ENCODE data around the gene ARHGAP21. TPM values are rescaled to one million over a fixed set of nuclear protein-coding genes. Genes with fewer than 3 reads are reported as not detected.

ARHGAP21 gene
- total and polyA plus RNA-seq, 9 of the 15 experiments (the other 6 are each of a cell fraction or from before 2014, with no cell fraction given) = 13.6 to 145 (median 60.8) TPM

DNA sequence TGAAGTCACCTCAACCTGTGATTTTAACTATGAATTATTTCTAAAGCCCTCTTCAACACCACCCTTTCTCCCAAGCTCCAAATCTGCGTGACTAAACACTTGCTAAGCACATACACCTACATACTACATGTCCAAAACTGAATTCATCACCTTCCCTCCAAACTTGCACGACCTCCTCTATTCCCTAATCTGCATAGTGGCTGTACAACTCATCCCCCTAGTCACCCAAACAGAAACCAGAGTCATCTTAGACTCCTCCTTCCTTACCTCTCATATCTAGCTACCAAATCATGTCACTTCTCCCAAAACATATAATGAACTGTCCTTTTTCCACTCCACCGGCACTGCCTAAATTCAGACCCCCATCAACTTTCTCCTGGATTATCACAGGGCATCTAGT is 16.2 kb downstream of the ARHGAP21 start (continued):
- TF ChIP-seq HMBOX1 (IDR thresholded peaks at IDR 0.05) = peak; percentile 61

- H3K4me2 ChIP-seq (ENCODE audit: insufficient read depth, low read length) = no peak overlapping the region
- ATAC-seq = peak; percentile 76
- WGBS (ENCODE audit: insufficient coverage, low coverage, missing lambda C conversion rate) = 66% methylated on average over 7 of the region's 7 CpGs
- in situ Hi-C loops (cut with MboI) (no loop called here), intact Hi-C loops (cut with micrococcal nuclease) (no loop called here)
- no peaks in the 10 kb centered on the region for H3K9me1 ChIP-seq (ENCODE audit: control insufficient read depth, insufficient read depth, low read length)
- peak; percentile 43 for TF ChIP-seq NFE2 (IDR thresholded peaks at IDR 0.05; ENCODE audit: low read depth)
- 0 out of 2 replicates have a peak, but pooled peaks have one; percentile 38 for TF ChIP-seq BACH1 (tag; IDR thresholded peaks at IDR 0.05)
- TF ChIP-seq CEBPG (CRISPR knock-in tag; IDR thresholded peaks at IDR 0.05) = 0 out of 2 replicates have a peak, but pooled peaks have one; percentile 28
- peak; percentile 78 for TF ChIP-seq CEBPG (tag; conservative IDR thresholded peaks at IDR 0.05 in 1 of 2, IDR thresholded peaks at IDR 0.05 in 1 of 2)
- 0 out of 2 replicates have a peak, but pooled peaks have one; percentile 41 for TF ChIP-seq FOSL1 (tag; conservative IDR thresholded peaks at IDR 0.05)
- peak; percentile 85 for TF ChIP-seq CEBPB (tag; IDR thresholded peaks at IDR 0.05)
- no peak for TF ChIP-seq KAT7 (CRISPR knock-in tag; IDR thresholded peaks at IDR 0.05; ENCODE audit: borderline replicate concordance)
- TF ChIP-seq ATF3 (IDR thresholded peaks at IDR 0.05) = peak; percentile 21; the same call in 1 of the 2 replicates
- TF ChIP-seq ATF3 (CRISPR knock-in tag; conservative IDR thresholded peaks at IDR 0.05) = no peak
- TF ChIP-seq GABPA (tag; conservative IDR thresholded peaks at IDR 0.05; ENCODE audit: low read depth) = peak; percentile 30; the same call in 1 of the 2 replicates
- peak; percentile 31; the same call in 1 of the 2 replicates for TF ChIP-seq CTBP1 (IDR thresholded peaks at IDR 0.05; ENCODE audit: borderline replicate concordance)
- TF ChIP-seq U2AF2 (optimal IDR thresholded peaks at IDR 0.05; ENCODE audit: low read depth, low read length) = no peak
- no peak overlapping the region for H2AFZ ChIP-seq (ENCODE audit: low read depth, low read length)
- POLR2A ChIA-PET = interaction anchor here (0.7 to 1.9 kb wide), 8 partner anchors 11 to 196 kb away, joined by 3 to 11 read pairs (median 3); no protein-coding TSS in a partner anchor
- H3K27ac ChIP-seq (ENCODE audit: extremely low read depth, low read depth, low read length) = no peak overlapping the region
- H3K79me2 ChIP-seq (ENCODE audit: control insufficient read depth, insufficient read depth, low read length) = peaks cover 96% of the 10 kb centered on the region
- H4K20me1 ChIP-seq (replicated peaks; ENCODE audit: control insufficient read depth, insufficient read depth, low read length) = peaks cover 23% of the 10 kb centered on the region; the same call in 1 of the 2 replicates
- H3K4me1 ChIP-seq (replicated peaks in 1 of 2; ENCODE audit: control insufficient read depth in 2 of 2, insufficient read depth in 2 of 2, low read length in 2 of 2) = peaks cover 0 to 33% of the 10 kb centered on the region in 2 experiments; a peak in 4 of 5 replicates
- CTCF ChIA-PET (ENCODE audit: low intra/inter-chr PET ratio) = interaction anchor here (0.5 kb wide), 1 partner anchor 1354 kb away, joined by 3 read pairs; no protein-coding TSS in a partner anchor
- DNase-seq (ENCODE audit: extremely low read depth in 1 of 4, low spot score in 3 of 4) = peak in 2 of 4 experiments; percentile 46 to 58
- no peak overlapping the region for H3K9ac ChIP-seq (ENCODE audit: insufficient read depth in 1 of 2, low read depth in 2 of 2, low read length in 2 of 2)
- H3K36me3 ChIP-seq (ENCODE audit: control insufficient read depth, insufficient read depth, low read length) = peaks cover 6% of the 10 kb centered on the region; the same call in 2 of the 3 replicates
- no peaks in the 10 kb centered on the region for H3K9me3 ChIP-seq (replicated peaks; ENCODE audit: control insufficient read depth, insufficient read depth, low read depth, low read length)
- FAIRE-seq = peak; percentile 65
- H3K27me3 ChIP-seq (ENCODE audit: control insufficient read depth in 2 of 2, insufficient read depth in 2 of 2, low read length in 2 of 2) = no peaks in the 10 kb centered on the region
- BruUV-seq (replicated peaks) = no TSS peak
- no peak overlapping the region for H3K4me3 ChIP-seq
Measured at GRCh38 chr10:24706479-24707118, 17.1 kb downstream of the ARHGAP21 start.
